Transverse colon (tissue), 4 donors: ENCODE results near the gene NADK. TPM values are rescaled to one million over a fixed set of nuclear protein-coding genes. Genes with fewer than 3 reads are reported as not detected.

Experiments used
- DNase-seq: peaks from one replicate; pipeline ENCODE4 v3.0.0-alpha.2; 2019
- H3K27ac ChIP-seq, 4 donors: fragments of 200-600 bp; sonication (generic); 2 replicates each; pipeline ENCODE4 v1.5.1; 2016 to 2018; ENCODE audit warnings: inconsistent platforms in 4 of 4
- H3K27me3 ChIP-seq: fragments of 200-600 bp; sonication (generic); 2 replicates; pipeline ENCODE4 v1.5.1; 2017; ENCODE audit warnings: inconsistent platforms
- H3K36me3 ChIP-seq, 4 donors: fragments of 200-600 bp; sonication (generic); 2 replicates each; pipeline ENCODE4 v1.5.1; 2017 to 2019; ENCODE audit warnings: inconsistent platforms in 4 of 4
- H3K4me1 ChIP-seq, 4 donors: fragments of 200-600 bp; sonication (generic); 2 replicates each; pipeline ENCODE4 v1.5.1; 2017 to 2020; ENCODE audit warnings: inconsistent platforms in 4 of 4
- H3K4me3 ChIP-seq, 4 donors: fragments of 200-600 bp; sonication (generic); 1 replicate in 1 of 4; 2 replicates in 3 of 4; pipeline versions ENCODE4 v1.5.1 to v1.6.1; 2017 to 2019; ENCODE audit warnings: inconsistent platforms in 4 of 4
- H3K9me3 ChIP-seq, 2 donors: fragments of 200-600 bp; sonication (generic); 2 replicates each; pipeline ENCODE4 v1.5.1; 2017 to 2019; ENCODE audit warnings: inconsistent platforms in 2 of 2
- CTCF ChIP-seq, 5 experiments: fragments of 200-600 bp in 3 of 5; fragments of 450-650 bp in 2 of 5; sonication (generic) in 3 of 5; IDR thresholded peaks; 1 replicate in 2 of 5; 2 replicates in 3 of 5; pipeline ENCODE4 v1.5.1; 2016 to 2017; ENCODE audit warnings: antibody characterized with exemption in 5 of 5, inconsistent platforms in 3 of 5, mild to moderate bottlenecking in 2 of 5, moderate library complexity in 1 of 5
- EP300 ChIP-seq: sonication (generic); formaldehyde crosslinking; IDR thresholded peaks from one replicate; pipeline ENCODE4 v1.6.1; 2017; ENCODE audit warnings: antibody characterized with exemption, low read depth
- POLR2A ChIP-seq: fragments of 450-650 bp; IDR thresholded peaks from one replicate; pipeline ENCODE4 v1.6.1; 2016; ENCODE audit warnings: antibody characterized with exemption, mild to moderate bottlenecking, moderate library complexity
- POLR2AphosphoS5 ChIP-seq, 3 donors: sonication (generic); formaldehyde crosslinking; IDR thresholded peaks; one replicate each; pipeline ENCODE4 v1.6.1; 2016; ENCODE audit warnings: antibody characterized with exemption in 3 of 3
- WGBS, 2 donors: methylation state at CpG; one replicate each; pipeline ENCODE4 v1.1.5; 2018; ENCODE audit warnings: low coverage in 1 of 2; 5-methylcytosine and 5-hydroxymethylcytosine counted together
- in situ Hi-C, 4 donors: fragments of 200-750 bp; cut with MboI; loops; one replicate each; pipeline versions ENCODE4 v1.15.0 to v1.15.1; 2017; ENCODE audit warnings: low sequenced_read_pairs in 3 of 4, low pct_ligation_motif_present in 1 of 4, low pct_unique_long_range_greater_than_20kb in 1 of 4
- intact Hi-C: fragments of 100-400 bp; cut with DNase I; formaldehyde crosslinking; loops from one replicate; pipeline ENCODE4 v1.15.1; 2023; ENCODE audit warnings: low total_unique reads
- total RNA-seq, 4 donors: library from RNA; depleted of rRNA; stranded (reverse); fragments of >200 nt; gene quantifications; one replicate each; pipeline ENCODE4 v1.1.0, GENCODE V29; 2016

The NADK gene
- total RNA-seq, 4 donors from 2014 or later: 129 to 191 (median 152) TPM

- H3K9me3 ChIP-seq: no peaks in the 10 kb centered on the region
- in situ Hi-C loops (loop anchor here in 1 of 4 donors (25.0 kb wide), 1 partner anchor 130 kb away; the partner anchor contains the start of gene GNB1), intact Hi-C loops (no loop called here)
- H3K36me3 ChIP-seq: peaks cover 0 to 51% (median 22%) of the 10 kb centered on the region in 4 donors
- no peak for DNase-seq
- TF ChIP-seq POLR2AphosphoS5 (IDR thresholded peaks at IDR 0.05) (no peak), POLR2A (no peak), CTCF (IDR thresholded peaks at IDR 0.05) (no peak)
- H3K4me3 ChIP-seq: no peak overlapping the region
- 83% methylated on average over 25 of the region's 25 CpGs; no CpG with 5 or more reads in 1 of the 2 donors for WGBS, 2 donors
- peaks cover 12 to 23% (median 21%) of the 10 kb centered on the region in 4 donors for H3K4me1 ChIP-seq
- H3K27me3 ChIP-seq: no peaks in the 10 kb centered on the region
- H3K27ac ChIP-seq: peak overlapping the region; percentile 79 to 88 (median 84)
Observed at GRCh38 chr1:1757422-1758058, 20.7 kb downstream of the NADK start.

- Histone ChIP-seq H3K36me3 (peaks cover 0 to 50% (median 22%) of the 10 kb centered on the region in 4 donors), H3K9me3 (no peaks in the 10 kb centered on the region), H3K27ac (peak overlapping the region in 3 of 4 donors; percentile 79 to 88 (median 82)), H3K4me1 (peaks cover 12 to 23% (median 21%) of the 10 kb centered on the region in 4 donors), H3K27me3 (no peaks in the 10 kb centered on the region), H3K4me3 (no peak overlapping the region)
- intact Hi-C loops: no loop called here
- in situ Hi-C loops: loop anchor here in 1 of 4 donors (25.0 kb wide), 1 partner anchor 130 kb away; the partner anchor contains the start of gene GNB1
- DNase-seq: no peak
- TF ChIP-seq EP300 (no peak), CTCF (IDR thresholded peaks at IDR 0.05) (no peak)
- 80 to 92% methylated on average over 1 to 33 of the region's 33 CpGs for WGBS, 2 donors
Observed at GRCh38 chr1:1756661-1757421, 21.4 kb downstream of the NADK start.

GRCh38 chr1:1755852-1756251, 22.4 kb downstream of the NADK start:
- in situ Hi-C loops (loop anchor here in 1 of 4 donors (25.0 kb wide), 1 partner anchor 131 kb away; the partner anchor contains the start of gene GNB1), intact Hi-C loops (no loop called here)
- peaks cover 0 to 40% (median 18%) of the 10 kb centered on the region in 4 donors for H3K36me3 ChIP-seq
- H3K27ac ChIP-seq: no peak overlapping the region
- H3K9me3 ChIP-seq: no peaks in the 10 kb centered on the region
- no peak for DNase-seq
- H3K4me1 ChIP-seq: peaks cover 12 to 23% (median 21%) of the 10 kb centered on the region in 4 donors
- TF ChIP-seq POLR2AphosphoS5 (IDR thresholded peaks at IDR 0.05) (no peak), EP300 (no peak), CTCF (IDR thresholded peaks at IDR 0.05) (no peak), POLR2A (no peak)
- no peaks in the 10 kb centered on the region for H3K27me3 ChIP-seq
- H3K4me3 ChIP-seq: no peak overlapping the region
- WGBS, 2 donors: 93 to 100% methylated on average over 1 to 15 of the region's 15 CpGs

GRCh38 chr1:1755426-1755825, 22.8 kb downstream of the NADK start:
- intact Hi-C loops (no loop called here), in situ Hi-C loops (loop anchor here in 1 of 4 donors (25.0 kb wide), 1 partner anchor 132 kb away; the partner anchor contains the start of gene GNB1)
- DNase-seq: no peak
- 93% methylated on average over 19 of the region's 19 CpGs; no CpG with 5 or more reads in 1 of the 2 donors for WGBS, 2 donors
- peaks cover 12 to 23% (median 21%) of the 10 kb centered on the region in 4 donors for H3K4me1 ChIP-seq
- no peak overlapping the region for H3K4me3 ChIP-seq
- TF ChIP-seq POLR2AphosphoS5 (IDR thresholded peaks at IDR 0.05): no peak
- no peak for TF ChIP-seq POLR2A
- no peak for TF ChIP-seq EP300
- no peak for TF ChIP-seq CTCF (IDR thresholded peaks at IDR 0.05)
- H3K9me3 ChIP-seq: no peaks in the 10 kb centered on the region
- H3K36me3 ChIP-seq: peaks cover 0 to 37% (median 16%) of the 10 kb centered on the region in 4 donors
- no peaks in the 10 kb centered on the region for H3K27me3 ChIP-seq
- H3K27ac ChIP-seq: no peak overlapping the region
